Activated naive CD8-positive, alpha-beta T cell treated with anti-CD3 and anti-CD28 coated beads, Interleukin-2, amount 50 U/mL, for 24 hours (primary cell): Measurements from ENCODE around the gene KCNJ10.

Experiments used
- ATAC-seq: fragments of 150-1000 bp; cut with Tn5 transposase; one replicate; pipeline ENCODE4 v1.10.0; 2021
- DNase-seq: peaks from one replicate; pipeline ENCODE4 v3.0.0; 2021
- H3K27ac Mint-ChIP-seq: one replicate; pipeline ENCODE4 v1.8.0; 2021; ENCODE audit warnings: mild to moderate bottlenecking, mixed read lengths
- H3K27me3 Mint-ChIP-seq: one replicate; pipeline ENCODE4 v1.8.0; 2021; ENCODE audit warnings: mixed read lengths
- H3K36me3 Mint-ChIP-seq: one replicate; pipeline ENCODE4 v1.8.0; 2021; ENCODE audit warnings: low read depth, mixed read lengths
- H3K4me1 Mint-ChIP-seq: one replicate; pipeline ENCODE4 v1.8.0; 2021; ENCODE audit warnings: mixed read lengths
- H3K4me3 Mint-ChIP-seq: one replicate; pipeline ENCODE4 v1.8.0; 2021; ENCODE audit warnings: mild to moderate bottlenecking, moderate library complexity, mixed read lengths
- H3K9me3 Mint-ChIP-seq: one replicate; pipeline ENCODE4 v1.8.0; 2021; ENCODE audit warnings: mixed read lengths

KCNJ10 gene

GRCh38 chr1:160094806-160095205 lies 24.8 kb upstream of the KCNJ10 start:
- Mint-ChIP-seq H3K27ac (no peak overlapping the region), H3K36me3 (peaks cover 3% of the 10 kb centered on the region), H3K4me3 (no peak overlapping the region), H3K27me3 (no peaks in the 10 kb centered on the region), H3K4me1 (peaks cover 34% of the 10 kb centered on the region), H3K9me3 (no peaks in the 10 kb centered on the region)
- DNase-seq (no peak), ATAC-seq (no peak)

DNA sequence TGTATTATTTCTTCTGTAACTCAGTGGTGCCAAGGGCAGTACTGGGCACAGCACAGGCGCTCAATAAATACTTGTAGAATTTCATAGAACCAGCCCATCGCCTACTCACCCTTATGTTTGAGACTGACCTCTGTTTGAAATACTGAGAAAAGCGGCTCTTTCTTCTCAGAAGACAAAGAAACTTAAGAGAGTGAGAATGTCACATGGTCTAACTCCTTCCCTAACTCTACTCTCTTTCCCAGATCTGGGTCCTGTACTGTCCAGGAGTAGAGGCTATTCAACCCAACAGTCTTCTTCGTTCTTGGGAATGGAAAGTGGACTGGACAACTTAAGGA lies 24.3 kb upstream of the KCNJ10 start:
- H3K36me3 Mint-ChIP-seq: peaks cover 3% of the 10 kb centered on the region
- no peaks in the 10 kb centered on the region for H3K9me3 Mint-ChIP-seq
- no peak overlapping the region for H3K27ac Mint-ChIP-seq
- peaks cover 29% of the 10 kb centered on the region for H3K4me1 Mint-ChIP-seq
- no peaks in the 10 kb centered on the region for H3K27me3 Mint-ChIP-seq
- ATAC-seq (no peak), DNase-seq (no peak)
- H3K4me3 Mint-ChIP-seq: no peak overlapping the region

- Mint-ChIP-seq H3K36me3 (peaks cover 3% of the 10 kb centered on the region), H3K27ac (no peak overlapping the region), H3K4me1 (peaks cover 26% of the 10 kb centered on the region), H3K9me3 (no peaks in the 10 kb centered on the region), H3K27me3 (no peaks in the 10 kb centered on the region), H3K4me3 (no peak overlapping the region)
- ATAC-seq: no peak
- no peak for DNase-seq
Measured at GRCh38 chr1:160093624-160094290, 23.8 kb upstream of the KCNJ10 start.

- Mint-ChIP-seq H3K27me3 (no peaks in the 10 kb centered on the region), H3K4me1 (peaks cover 26% of the 10 kb centered on the region), H3K4me3 (no peak overlapping the region), H3K36me3 (peaks cover 3% of the 10 kb centered on the region), H3K27ac (no peak overlapping the region), H3K9me3 (no peaks in the 10 kb centered on the region)
- ATAC-seq: no peak
- no peak for DNase-seq
Measured at GRCh38 chr1:160093069-160093395, 23.1 kb upstream of the KCNJ10 start.

GRCh38 chr1:160092366-160093068 lies 22.6 kb upstream of the KCNJ10 start:
- ATAC-seq (no peak), DNase-seq (no peak)
- peaks cover 23% of the 10 kb centered on the region for H3K4me1 Mint-ChIP-seq
- H3K36me3 Mint-ChIP-seq: peaks cover 3% of the 10 kb centered on the region
- H3K27ac Mint-ChIP-seq: no peak overlapping the region
- no peaks in the 10 kb centered on the region for H3K27me3 Mint-ChIP-seq
- no peaks in the 10 kb centered on the region for H3K9me3 Mint-ChIP-seq
- H3K4me3 Mint-ChIP-seq: no peak overlapping the region

GRCh38 chr1:160091666-160092223 lies 21.8 kb upstream of the KCNJ10 start:
- H3K9me3 Mint-ChIP-seq: no peaks in the 10 kb centered on the region
- peaks cover 5% of the 10 kb centered on the region for H3K36me3 Mint-ChIP-seq
- H3K27me3 Mint-ChIP-seq: no peaks in the 10 kb centered on the region
- H3K27ac Mint-ChIP-seq: no peak overlapping the region
- H3K4me3 Mint-ChIP-seq: no peak overlapping the region
- peaks cover 15% of the 10 kb centered on the region for H3K4me1 Mint-ChIP-seq
- ATAC-seq (no peak), DNase-seq (no peak)

DNA sequence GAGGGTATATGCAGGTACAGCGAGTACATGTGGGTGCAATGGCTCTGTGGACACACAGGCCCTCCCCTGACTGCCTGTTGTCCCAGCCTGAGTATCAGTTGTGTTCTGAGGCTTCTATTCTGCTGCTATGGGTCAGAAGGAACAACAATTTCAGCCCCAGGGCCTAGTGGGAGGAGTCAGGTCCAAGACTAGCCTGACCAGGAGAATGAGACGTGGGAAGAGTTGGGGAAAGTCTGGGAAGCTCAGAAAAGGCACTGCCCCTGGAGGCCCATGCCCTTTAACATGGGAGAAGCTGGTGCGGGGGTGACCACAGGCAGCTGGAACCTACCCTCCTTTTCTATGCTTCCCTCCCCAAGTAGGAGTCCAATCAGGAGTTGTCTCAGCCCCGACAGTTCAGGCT lies 20.8 kb upstream of the KCNJ10 start:
- Mint-ChIP-seq H3K9me3 (no peaks in the 10 kb centered on the region), H3K4me1 (peaks cover 5% of the 10 kb centered on the region), H3K27me3 (no peaks in the 10 kb centered on the region), H3K4me3 (no peak overlapping the region), H3K36me3 (peaks cover 7% of the 10 kb centered on the region), H3K27ac (no peak overlapping the region)
- no peak for DNase-seq
- ATAC-seq: no peak

DNA sequence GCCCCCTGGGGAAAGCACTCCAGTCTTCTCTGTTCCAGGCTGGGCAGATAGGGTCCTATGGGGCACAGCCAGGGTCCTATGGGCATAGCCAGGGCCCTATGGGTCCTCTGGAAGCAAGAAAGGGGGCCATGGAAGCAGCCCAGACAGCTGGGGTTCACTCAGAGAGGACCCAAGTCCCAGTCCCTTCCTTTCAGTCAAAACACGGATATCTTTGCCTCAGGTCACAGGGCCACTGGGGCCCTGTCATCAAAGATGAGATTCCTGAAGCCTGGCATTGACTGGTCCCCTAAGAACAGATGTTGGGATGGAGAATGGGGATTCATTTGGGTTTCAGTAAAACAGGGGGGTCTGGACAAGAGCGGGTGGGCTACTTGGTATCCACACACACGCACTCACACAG lies 19.9 kb upstream of the KCNJ10 start:
- Mint-ChIP-seq H3K36me3 (peaks cover 13% of the 10 kb centered on the region), H3K9me3 (no peaks in the 10 kb centered on the region), H3K4me3 (no peak overlapping the region), H3K27me3 (no peaks in the 10 kb centered on the region), H3K27ac (no peak overlapping the region), H3K4me1 (peaks cover 5% of the 10 kb centered on the region)
- DNase-seq (no peak), ATAC-seq (no peak)

DNA sequence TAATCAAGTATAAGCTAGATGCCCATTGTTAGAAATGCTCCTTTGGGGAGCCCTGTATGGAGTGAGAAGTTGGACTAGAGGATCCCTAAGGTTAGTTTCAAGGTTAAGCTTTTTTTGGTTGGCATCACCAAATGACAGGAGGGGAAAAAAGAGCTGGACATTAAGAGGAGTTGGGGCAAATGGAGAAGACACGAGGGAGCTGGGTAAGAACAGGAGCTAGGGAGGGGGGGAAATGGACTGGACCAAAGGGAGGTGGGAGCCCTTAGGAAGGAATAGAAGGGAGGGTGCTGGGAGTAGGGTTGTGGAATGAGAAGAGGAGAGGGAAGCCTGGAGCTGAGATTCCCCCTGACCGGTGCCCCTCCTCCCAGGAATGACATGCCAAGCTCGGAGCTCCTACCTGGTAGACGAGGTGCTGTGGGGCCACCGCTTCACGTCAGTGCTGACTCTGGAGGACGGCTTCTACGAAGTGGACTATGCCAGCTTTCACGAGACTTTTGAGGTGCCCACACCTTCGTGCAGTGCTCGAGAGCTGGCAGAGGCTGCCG lies 17.2 kb upstream of the KCNJ10 start:
- ATAC-seq (no peak), DNase-seq (no peak)
- Mint-ChIP-seq H3K36me3 (peaks cover 18% of the 10 kb centered on the region), H3K27me3 (peaks cover 10% of the 10 kb centered on the region), H3K9me3 (no peaks in the 10 kb centered on the region), H3K4me3 (no peak overlapping the region), H3K4me1 (peaks cover 7% of the 10 kb centered on the region), H3K27ac (no peak overlapping the region)

- H3K27ac Mint-ChIP-seq: no peak overlapping the region
- no peaks in the 10 kb centered on the region for H3K9me3 Mint-ChIP-seq
- peaks cover 15% of the 10 kb centered on the region for H3K36me3 Mint-ChIP-seq
- H3K4me3 Mint-ChIP-seq: no peak overlapping the region
- DNase-seq: no peak
- H3K4me1 Mint-ChIP-seq: peaks cover 7% of the 10 kb centered on the region
- peaks cover 15% of the 10 kb centered on the region for H3K27me3 Mint-ChIP-seq
- no peak for ATAC-seq
Measured at GRCh38 chr1:160086456-160086892, 16.5 kb upstream of the KCNJ10 start.

DNA sequence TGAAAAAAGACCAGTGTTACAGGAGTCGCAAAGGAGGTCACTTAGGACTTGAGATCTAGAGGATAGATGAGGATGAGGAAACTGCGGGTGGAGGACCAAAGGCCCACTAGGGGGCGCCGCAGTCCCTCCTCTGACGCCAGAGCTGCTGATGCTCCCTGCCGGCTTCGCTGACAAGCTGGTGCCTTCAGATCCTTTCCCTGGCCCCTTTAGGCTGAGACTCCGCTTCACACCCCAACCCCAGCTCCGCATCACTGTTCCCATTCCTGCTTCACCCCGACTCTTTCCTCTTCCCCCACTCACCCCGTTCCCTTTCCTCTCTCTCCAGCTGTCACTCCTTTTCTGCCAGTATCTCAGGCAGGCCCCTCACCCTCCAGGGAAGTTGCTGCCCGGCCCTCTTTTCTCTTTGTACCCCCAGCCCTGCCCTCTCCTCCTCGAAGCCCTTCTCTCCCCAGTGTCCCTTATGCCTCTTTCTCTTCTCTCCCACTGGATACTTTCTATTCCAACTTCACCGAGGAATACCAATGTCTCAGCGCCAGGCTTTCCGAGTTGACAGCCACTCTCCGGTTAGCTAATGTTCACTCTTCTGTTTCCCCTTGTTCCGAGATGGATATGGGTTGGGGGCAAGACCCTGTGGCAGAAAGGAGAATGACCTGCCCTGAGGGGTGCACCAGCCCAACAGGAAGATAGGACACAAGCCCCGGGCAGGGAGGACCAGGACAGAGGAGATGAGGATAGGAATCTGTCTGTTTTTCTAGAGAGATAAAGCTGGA lies 15.9 kb upstream of the KCNJ10 start:
- peak; percentile 87 for DNase-seq
- H3K36me3 Mint-ChIP-seq: peaks cover 15% of the 10 kb centered on the region
- H3K27ac Mint-ChIP-seq: no peak overlapping the region
- H3K4me1 Mint-ChIP-seq: peaks cover 12% of the 10 kb centered on the region
- peak; percentile 52 for ATAC-seq
- H3K27me3 Mint-ChIP-seq: peaks cover 20% of the 10 kb centered on the region
- no peaks in the 10 kb centered on the region for H3K9me3 Mint-ChIP-seq
- H3K4me3 Mint-ChIP-seq: no peak overlapping the region

DNA sequence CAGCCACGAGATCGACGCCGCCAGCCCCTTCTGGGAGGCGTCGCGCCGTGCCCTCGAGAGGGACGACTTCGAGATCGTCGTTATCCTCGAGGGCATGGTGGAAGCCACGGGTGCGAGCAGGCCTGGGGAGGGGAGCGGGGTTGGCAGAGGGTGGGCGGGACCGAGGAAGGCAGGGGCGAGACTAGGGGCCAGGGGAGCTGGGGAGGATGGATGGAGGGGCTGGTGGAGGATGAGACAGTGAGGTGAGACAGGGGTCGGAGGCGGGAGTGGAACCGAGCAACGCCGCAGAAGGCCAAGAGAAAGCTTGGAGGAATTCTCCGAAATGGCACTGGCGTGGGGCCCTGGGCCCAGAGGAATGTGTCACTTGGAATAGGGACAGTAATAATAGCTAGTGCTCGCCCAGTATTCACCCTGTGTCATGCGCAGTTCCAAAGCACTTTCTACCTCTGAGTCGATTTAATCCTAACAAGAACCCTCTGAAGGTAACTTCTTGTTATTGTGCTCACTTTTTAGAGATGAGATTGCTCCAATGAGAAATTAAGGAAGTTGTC lies 14.9 kb upstream of the KCNJ10 start:
- H3K9me3 Mint-ChIP-seq: no peaks in the 10 kb centered on the region
- H3K36me3 Mint-ChIP-seq: peaks cover 15% of the 10 kb centered on the region
- no peak for ATAC-seq
- DNase-seq: no peak
- H3K4me1 Mint-ChIP-seq: peaks cover 22% of the 10 kb centered on the region
- no peak overlapping the region for H3K27ac Mint-ChIP-seq
- peaks cover 31% of the 10 kb centered on the region for H3K27me3 Mint-ChIP-seq
- H3K4me3 Mint-ChIP-seq: no peak overlapping the region

DNA sequence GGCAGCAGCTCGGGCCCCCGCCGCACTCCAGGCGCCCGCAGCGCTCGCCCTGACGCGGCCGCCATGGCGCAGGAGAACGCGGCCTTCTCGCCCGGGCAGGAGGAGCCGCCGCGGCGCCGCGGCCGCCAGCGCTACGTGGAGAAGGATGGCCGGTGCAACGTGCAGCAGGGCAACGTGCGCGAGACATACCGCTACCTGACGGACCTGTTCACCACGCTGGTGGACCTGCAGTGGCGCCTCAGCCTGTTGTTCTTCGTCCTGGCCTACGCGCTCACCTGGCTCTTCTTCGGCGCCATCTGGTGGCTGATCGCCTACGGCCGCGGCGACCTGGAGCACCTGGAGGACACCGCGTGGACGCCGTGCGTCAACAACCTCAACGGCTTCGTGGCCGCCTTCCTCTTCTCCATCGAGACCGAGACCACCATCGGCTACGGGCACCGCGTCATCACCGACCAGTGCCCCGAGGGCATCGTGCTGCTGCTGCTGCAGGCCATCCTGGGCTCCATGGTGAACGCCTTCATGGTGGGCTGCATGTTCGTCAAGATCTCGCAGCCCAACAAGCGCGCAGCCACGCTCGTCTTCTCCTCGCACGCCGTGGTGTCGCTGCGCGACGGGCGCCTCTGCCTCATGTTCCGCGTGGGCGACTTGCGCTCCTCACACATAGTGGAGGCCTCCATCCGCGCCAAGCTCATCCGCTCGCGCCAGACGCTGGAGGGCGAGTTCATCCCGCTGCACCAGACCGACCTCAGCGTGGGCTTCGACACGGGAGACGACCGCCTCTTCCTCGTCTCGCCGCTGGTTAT lies 14.2 kb upstream of the KCNJ10 start:
- Mint-ChIP-seq H3K27me3 (peaks cover 36% of the 10 kb centered on the region), H3K27ac (no peak overlapping the region), H3K9me3 (no peaks in the 10 kb centered on the region), H3K36me3 (peaks cover 15% of the 10 kb centered on the region), H3K4me1 (peaks cover 23% of the 10 kb centered on the region), H3K4me3 (peak overlapping the region; percentile 52)
- DNase-seq (peak; percentile 77), ATAC-seq (peak; percentile 60)

DNA sequence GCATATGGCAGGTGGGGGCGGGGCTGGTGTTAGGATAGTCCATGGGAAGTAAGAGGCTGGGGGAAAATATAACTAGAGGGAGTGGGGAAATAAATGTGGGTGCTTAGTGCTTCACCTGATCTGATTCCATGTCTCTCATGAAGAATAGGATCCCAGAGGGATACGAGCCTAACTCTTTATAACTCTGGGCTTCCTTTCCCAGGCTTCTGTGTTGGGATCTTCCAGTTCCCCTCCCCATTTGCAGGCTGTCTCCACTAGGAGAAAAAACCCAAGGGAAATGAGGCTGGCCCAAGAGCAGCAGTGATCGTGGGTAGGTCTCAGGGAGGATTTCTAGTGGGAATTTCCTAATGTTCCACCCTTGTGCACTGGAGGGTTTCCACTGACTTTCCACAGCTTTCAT lies 13.0 kb upstream of the KCNJ10 start:
- H3K27me3 Mint-ChIP-seq: peaks cover 43% of the 10 kb centered on the region
- H3K36me3 Mint-ChIP-seq: peaks cover 15% of the 10 kb centered on the region
- H3K9me3 Mint-ChIP-seq: no peaks in the 10 kb centered on the region
- DNase-seq (no peak), ATAC-seq (no peak)
- H3K27ac Mint-ChIP-seq: no peak overlapping the region
- H3K4me3 Mint-ChIP-seq: no peak overlapping the region
- peaks cover 26% of the 10 kb centered on the region for H3K4me1 Mint-ChIP-seq
